Thyroid gland (tissue), 4 donors: ENCODE results near the gene CPXM2.

Source experiments
- POLR2A ChIP-seq, 2 donors: fragments of 450-650 bp; IDR thresholded peaks; one replicate each; pipeline ENCODE4 v1.6.1; 2017; ENCODE audit warnings: antibody characterized with exemption in 2 of 2, mild to moderate bottlenecking in 2 of 2, moderate library complexity in 1 of 2
- TF ChIP-seq, protein P1 (sequence below), 6 experiments: fragments of 200-600 bp in 3 of 6; fragments of 450-650 bp in 3 of 6; sonication (generic) in 3 of 6; IDR thresholded peaks; one replicate each; pipeline ENCODE4 v1.5.1; 2016 to 2019; ENCODE audit warnings: antibody characterized with exemption in 6 of 6, mild to moderate bottlenecking in 2 of 6, inconsistent platforms in 1 of 6, moderate library complexity in 1 of 6

DNA sequence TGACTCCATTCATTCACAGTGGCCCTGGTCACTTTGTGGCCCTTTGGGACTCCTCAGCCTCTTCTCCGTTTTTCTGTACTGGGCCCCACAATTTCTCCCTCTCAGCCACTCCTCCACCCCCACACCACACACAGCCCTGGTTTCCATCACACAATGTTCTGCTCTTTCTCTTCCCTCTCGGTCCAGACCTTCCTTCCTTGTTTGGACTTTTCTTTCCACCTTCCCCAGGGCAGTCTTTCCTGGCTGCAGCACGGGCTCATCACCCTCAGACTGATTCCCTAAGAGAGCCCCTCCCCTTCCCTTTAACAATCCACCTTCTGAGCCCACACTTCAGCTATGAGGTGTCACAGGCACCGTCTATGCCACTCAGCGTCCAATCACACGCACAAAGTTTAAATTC is 25.7 kb downstream of the CPXM2 start:
- no peak for TF ChIP-seq POLR2A (IDR thresholded peaks at IDR 0.05)
- TF ChIP-seq, protein P1, sequence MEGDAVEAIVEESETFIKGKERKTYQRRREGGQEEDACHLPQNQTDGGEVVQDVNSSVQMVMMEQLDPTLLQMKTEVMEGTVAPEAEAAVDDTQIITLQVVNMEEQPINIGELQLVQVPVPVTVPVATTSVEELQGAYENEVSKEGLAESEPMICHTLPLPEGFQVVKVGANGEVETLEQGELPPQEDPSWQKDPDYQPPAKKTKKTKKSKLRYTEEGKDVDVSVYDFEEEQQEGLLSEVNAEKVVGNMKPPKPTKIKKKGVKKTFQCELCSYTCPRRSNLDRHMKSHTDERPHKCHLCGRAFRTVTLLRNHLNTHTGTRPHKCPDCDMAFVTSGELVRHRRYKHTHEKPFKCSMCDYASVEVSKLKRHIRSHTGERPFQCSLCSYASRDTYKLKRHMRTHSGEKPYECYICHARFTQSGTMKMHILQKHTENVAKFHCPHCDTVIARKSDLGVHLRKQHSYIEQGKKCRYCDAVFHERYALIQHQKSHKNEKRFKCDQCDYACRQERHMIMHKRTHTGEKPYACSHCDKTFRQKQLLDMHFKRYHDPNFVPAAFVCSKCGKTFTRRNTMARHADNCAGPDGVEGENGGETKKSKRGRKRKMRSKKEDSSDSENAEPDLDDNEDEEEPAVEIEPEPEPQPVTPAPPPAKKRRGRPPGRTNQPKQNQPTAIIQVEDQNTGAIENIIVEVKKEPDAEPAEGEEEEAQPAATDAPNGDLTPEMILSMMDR (IDR thresholded peaks at IDR 0.05): no peak
